ENCODE results near the gene FHL5.

GRCh38 chr6:96620851-96621250 is 57.9 kb downstream of the FHL5 start:
- TF ChIP-seq POLR2A (IDR thresholded peaks at IDR 0.05) = no peak
- TF ChIP-seq CTCF (IDR thresholded peaks at IDR 0.05) = no peak
